HCT116 (cell line): ENCODE measurements around the gene BORCS5. TPM values are rescaled to one million over a fixed set of nuclear protein-coding genes. Genes with fewer than 3 reads are reported as not detected.

ENCODE experiments used
- ATAC-seq: fragments of 200-7000 bp; cut with Tn5 transposase; 2 replicates; pipeline ENCODE4 v1.9.1; 2020; ENCODE audit warnings: mild to moderate bottlenecking, moderate library complexity
- BruUV-seq: library from RNA; stranded (reverse); fragments of 400-500 nt; replicated peaks from 2 replicates; lab custom pipeline; 2021; lab: Mats Ljungman, UMichigan
- CTCF ChIA-PET: fragments of 300-600 bp; sonication (Branson Sonifier 250); formaldehyde crosslinking; loops from one replicate; lab custom pipeline; 2021; ENCODE audit warnings: antibody characterized with exemption; lab: Charles Lee
- POLR2A ChIA-PET: fragments of 300-600, 350-600 bp; sonication (Branson Sonifier 250); formaldehyde crosslinking; loops from one replicate; lab custom pipeline; 2021; ENCODE audit warnings: antibody characterized with exemption; lab: Charles Lee
- RAD21 ChIA-PET, 2 experiments: fragments of 300-600 bp; sonication (Branson Sonifier 250); formaldehyde crosslinking; loops; one replicate each; lab custom pipeline; 2023; ENCODE audit warnings: low total read pairs in 2 of 2; ENCODE audit not compliant: uncharacterized antibody in 2 of 2, unreplicated experiment in 2 of 2, low non-redundant PET in 1 of 2; lab: Charles Lee
- DNase-seq: peaks from one replicate; pipeline ENCODE4 v3.0.0-alpha.2; 2010; ENCODE audit warnings: low read depth, low spot score
- H2AFZ ChIP-seq: fragments of 200-600 bp; shearing (Covaris generic), sonication (generic); 2 replicates; pipeline ENCODE4 v1.6.1; 2017; ENCODE audit warnings: low read depth, mixed run types, mixed read lengths, antibody characterized with exemption, low read length; ENCODE audit not compliant: poor library complexity, severe bottlenecking
- H3K27ac ChIP-seq: 2 replicates; pipeline ENCODE4 v1.5.1; 2012; ENCODE audit warnings: low read depth, low read length
- H3K27me3 ChIP-seq: fragments of 200-600 bp; sonication (generic); 2 replicates; pipeline ENCODE4 v1.6.1; 2016; ENCODE audit warnings: mixed run types, low read length, mixed read lengths; ENCODE audit not compliant: insufficient read depth
- H3K36me3 ChIP-seq, 2 experiments: fragments of 200-500 bp in 1 of 2; fragments of 200-600 bp in 1 of 2; sonication (Bioruptor generic) in 1 of 2; sonication (generic) in 1 of 2; 2 replicates each; pipeline versions ENCODE4 v1.5.1 to v1.6.1; 2014 to 2016; ENCODE audit warnings: low read length in 2 of 2, inconsistent platforms in 1 of 2, mixed read lengths in 1 of 2, mixed run types in 1 of 2; ENCODE audit not compliant: insufficient read depth in 2 of 2, control insufficient read depth in 1 of 2
- H3K4me1 ChIP-seq, 2 experiments: fragments of 200-600 bp in 1 of 2; sonication (generic) in 1 of 2; 2 replicates each; pipeline versions ENCODE4 v1.5.1 to v1.6.1; 2012 to 2017; ENCODE audit warnings: low read length in 2 of 2, inconsistent platforms in 1 of 2, mild to moderate bottlenecking in 1 of 2, mixed read lengths in 1 of 2, mixed run types in 1 of 2, moderate library complexity in 1 of 2; ENCODE audit not compliant: insufficient read depth in 2 of 2, control insufficient read depth in 1 of 2
- H3K4me2 ChIP-seq: fragments of 200-600 bp; sonication (generic); 2 replicates; pipeline ENCODE4 v1.6.1; 2017; ENCODE audit warnings: mixed run types, low read length, mixed read lengths
- H3K4me3 ChIP-seq, 2 experiments: fragments of 200-600 bp in 1 of 2; sonication (generic) in 1 of 2; replicated peaks in 1 of 2; 2 replicates each; pipeline ENCODE4 v1.5.1; 2011 to 2016; ENCODE audit warnings: low read length in 2 of 2, control low read depth in 1 of 2, low read depth in 1 of 2, mild to moderate bottlenecking in 1 of 2, mixed read lengths in 1 of 2, mixed run types in 1 of 2
- H3K79me2 ChIP-seq: fragments of 200-600 bp; sonication (generic); 2 replicates; pipeline ENCODE4 v1.6.1; 2017; ENCODE audit warnings: mild to moderate bottlenecking, mixed run types, low read length, moderate library complexity, mixed read lengths; ENCODE audit not compliant: insufficient read depth
- H3K9ac ChIP-seq: fragments of 200-600 bp; sonication (generic); 2 replicates; pipeline ENCODE4 v1.6.1; 2016; ENCODE audit warnings: low read length, mixed read lengths
- H3K9me2 ChIP-seq: fragments of 200-600 bp; sonication (generic), shearing (Covaris generic); 2 replicates; pipeline ENCODE4 v1.6.1; 2017; ENCODE audit warnings: mixed run types, mild to moderate bottlenecking, moderate library complexity; ENCODE audit not compliant: insufficient read depth
- H3K9me3 ChIP-seq, 2 experiments: fragments of 200-500 bp in 1 of 2; fragments of 200-600 bp in 1 of 2; sonication (Bioruptor generic) in 1 of 2; sonication (generic) in 1 of 2; 2 replicates each; pipeline ENCODE4 v1.6.1; 2014 to 2017; ENCODE audit warnings: low read length in 2 of 2, mixed read lengths in 2 of 2, inconsistent platforms in 1 of 2, low read depth in 1 of 2, mild to moderate bottlenecking in 1 of 2, mixed run types in 1 of 2, moderate library complexity in 1 of 2; ENCODE audit not compliant: control insufficient read depth in 1 of 2, insufficient read depth in 1 of 2
- H4K20me1 ChIP-seq: fragments of 200-600 bp; sonication (generic), shearing (Covaris generic); 2 replicates; pipeline ENCODE4 v1.6.1; 2017; ENCODE audit warnings: mixed run types, mild to moderate bottlenecking, moderate library complexity; ENCODE audit not compliant: insufficient read depth
- CEBPB ChIP-seq: IDR thresholded peaks from 2 replicates; pipeline ENCODE4 v1.6.1; 2012; ENCODE audit warnings: low read depth
- EGR1 ChIP-seq: IDR thresholded peaks from 2 replicates; pipeline ENCODE4 v1.6.1; 2012; ENCODE audit warnings: low read depth
- EZH2phosphoT487 ChIP-seq: fragments of 200-600 bp; IDR thresholded peaks from 2 replicates; pipeline ENCODE4 v1.6.1; 2018; ENCODE audit warnings: antibody characterized with exemption, borderline replicate concordance
- FOSL1 ChIP-seq: IDR thresholded peaks from 2 replicates; pipeline ENCODE4 v1.6.1; 2012; ENCODE audit warnings: low read depth
- POLR2A ChIP-seq: IDR thresholded peaks from 2 replicates; pipeline ENCODE4 v1.7.0; 2011; ENCODE audit warnings: borderline replicate concordance; ENCODE audit not compliant: insufficient read depth, insufficient read length; ENCODE audit errors: extremely low read depth
- POLR2AphosphoS5 ChIP-seq: IDR thresholded peaks from 2 replicates; pipeline ENCODE4 v1.6.1; 2011; ENCODE audit warnings: mild to moderate bottlenecking, low read depth, low read length, moderate library complexity
- SP1 ChIP-seq: IDR thresholded peaks from 2 replicates; pipeline ENCODE4 v1.6.1; 2012; ENCODE audit warnings: low read depth
- intact Hi-C: fragments of 100-400 bp; cut with micrococcal nuclease; formaldehyde crosslinking; loops from 2 replicates; pipeline ENCODE4 v1.10.0; 2022
- total RNA-seq: library from RNA; stranded (reverse); gene quantifications from one replicate; pipeline ENCODE4 v1.2.1, GENCODE V29; 2021; ENCODE audit not compliant: unreplicated experiment
- TF ChIP-seq, protein P1 (sequence below): IDR thresholded peaks from 2 replicates; pipeline ENCODE4 v1.6.1; 2012; ENCODE audit warnings: low read depth
- TF ChIP-seq, protein P2 (sequence below), 3 experiments: fragments of 200-600 bp in 1 of 3; sonication (generic) in 1 of 3; IDR thresholded peaks in 2 of 3; conservative IDR thresholded peaks in 1 of 3; 2 replicates each; pipeline ENCODE4 v1.5.1; 2012 to 2017; ENCODE audit warnings: low read depth in 2 of 3, low read length in 2 of 3, antibody characterized with exemption in 1 of 3, borderline replicate concordance in 1 of 3, control low read depth in 1 of 3, mild to moderate bottlenecking in 1 of 3, mixed read lengths in 1 of 3, mixed run types in 1 of 3, moderate library complexity in 1 of 3; ENCODE audit not compliant: insufficient read depth in 1 of 3

The BORCS5 gene
- total RNA-seq, 1 experiment from 2014 or later: 8.7 TPM

DNA sequence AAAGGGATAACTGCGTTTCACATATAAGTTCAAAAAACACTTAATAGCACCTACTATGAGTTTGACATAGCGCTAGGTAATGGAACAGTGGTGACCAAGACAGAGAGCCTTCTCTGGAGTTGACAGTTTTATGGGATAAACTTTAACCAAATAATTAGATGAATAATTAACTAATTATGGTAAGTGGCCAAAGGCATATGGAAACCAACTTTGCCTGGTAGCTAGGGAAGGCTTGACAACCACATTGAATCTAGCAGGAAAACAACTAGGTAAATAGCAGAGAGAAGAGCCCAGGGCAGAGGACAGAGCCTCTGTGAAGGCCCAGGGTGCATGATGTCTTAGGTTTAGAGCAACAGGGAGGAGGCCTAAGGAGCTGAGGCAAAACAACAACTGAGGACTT lies 153.7 kb downstream of the BORCS5 start:
- BruUV-seq: no TSS peak
- POLR2A ChIA-PET: no interaction called here
- no peak for DNase-seq

More for the DNA sequence above, 153.7 kb downstream of the BORCS5 start:
- ChIA-PET RAD21 (no interaction called here), CTCF (no interaction called here)
- Histone ChIP-seq H3K27ac (no peak overlapping the region), H3K4me1 (0 out of 4 replicates have a peak, but pooled peaks cover 0 to 4% of the 10 kb centered on the region in 2 experiments), H3K36me3 (no peaks in the 10 kb centered on the region), H3K27me3 (no peaks in the 10 kb centered on the region), H3K9me3 (no peaks in the 10 kb centered on the region), H2AFZ (no peak overlapping the region), H3K79me2 (no peaks in the 10 kb centered on the region; the same call in 1 of the 2 replicates), H3K4me2 (no peak overlapping the region), H4K20me1 (no peaks in the 10 kb centered on the region)
- no peak for ATAC-seq
- TF ChIP-seq POLR2A (no peak), EGR1 (no peak), POLR2AphosphoS5 (no peak), FOSL1 (no peak), CEBPB (no peak), SP1 (no peak), EZH2phosphoT487 (no peak)
- TF ChIP-seq, protein P1, sequence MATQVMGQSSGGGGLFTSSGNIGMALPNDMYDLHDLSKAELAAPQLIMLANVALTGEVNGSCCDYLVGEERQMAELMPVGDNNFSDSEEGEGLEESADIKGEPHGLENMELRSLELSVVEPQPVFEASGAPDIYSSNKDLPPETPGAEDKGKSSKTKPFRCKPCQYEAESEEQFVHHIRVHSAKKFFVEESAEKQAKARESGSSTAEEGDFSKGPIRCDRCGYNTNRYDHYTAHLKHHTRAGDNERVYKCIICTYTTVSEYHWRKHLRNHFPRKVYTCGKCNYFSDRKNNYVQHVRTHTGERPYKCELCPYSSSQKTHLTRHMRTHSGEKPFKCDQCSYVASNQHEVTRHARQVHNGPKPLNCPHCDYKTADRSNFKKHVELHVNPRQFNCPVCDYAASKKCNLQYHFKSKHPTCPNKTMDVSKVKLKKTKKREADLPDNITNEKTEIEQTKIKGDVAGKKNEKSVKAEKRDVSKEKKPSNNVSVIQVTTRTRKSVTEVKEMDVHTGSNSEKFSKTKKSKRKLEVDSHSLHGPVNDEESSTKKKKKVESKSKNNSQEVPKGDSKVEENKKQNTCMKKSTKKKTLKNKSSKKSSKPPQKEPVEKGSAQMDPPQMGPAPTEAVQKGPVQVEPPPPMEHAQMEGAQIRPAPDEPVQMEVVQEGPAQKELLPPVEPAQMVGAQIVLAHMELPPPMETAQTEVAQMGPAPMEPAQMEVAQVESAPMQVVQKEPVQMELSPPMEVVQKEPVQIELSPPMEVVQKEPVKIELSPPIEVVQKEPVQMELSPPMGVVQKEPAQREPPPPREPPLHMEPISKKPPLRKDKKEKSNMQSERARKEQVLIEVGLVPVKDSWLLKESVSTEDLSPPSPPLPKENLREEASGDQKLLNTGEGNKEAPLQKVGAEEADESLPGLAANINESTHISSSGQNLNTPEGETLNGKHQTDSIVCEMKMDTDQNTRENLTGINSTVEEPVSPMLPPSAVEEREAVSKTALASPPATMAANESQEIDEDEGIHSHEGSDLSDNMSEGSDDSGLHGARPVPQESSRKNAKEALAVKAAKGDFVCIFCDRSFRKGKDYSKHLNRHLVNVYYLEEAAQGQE: no peak
- TF ChIP-seq, protein P2, sequence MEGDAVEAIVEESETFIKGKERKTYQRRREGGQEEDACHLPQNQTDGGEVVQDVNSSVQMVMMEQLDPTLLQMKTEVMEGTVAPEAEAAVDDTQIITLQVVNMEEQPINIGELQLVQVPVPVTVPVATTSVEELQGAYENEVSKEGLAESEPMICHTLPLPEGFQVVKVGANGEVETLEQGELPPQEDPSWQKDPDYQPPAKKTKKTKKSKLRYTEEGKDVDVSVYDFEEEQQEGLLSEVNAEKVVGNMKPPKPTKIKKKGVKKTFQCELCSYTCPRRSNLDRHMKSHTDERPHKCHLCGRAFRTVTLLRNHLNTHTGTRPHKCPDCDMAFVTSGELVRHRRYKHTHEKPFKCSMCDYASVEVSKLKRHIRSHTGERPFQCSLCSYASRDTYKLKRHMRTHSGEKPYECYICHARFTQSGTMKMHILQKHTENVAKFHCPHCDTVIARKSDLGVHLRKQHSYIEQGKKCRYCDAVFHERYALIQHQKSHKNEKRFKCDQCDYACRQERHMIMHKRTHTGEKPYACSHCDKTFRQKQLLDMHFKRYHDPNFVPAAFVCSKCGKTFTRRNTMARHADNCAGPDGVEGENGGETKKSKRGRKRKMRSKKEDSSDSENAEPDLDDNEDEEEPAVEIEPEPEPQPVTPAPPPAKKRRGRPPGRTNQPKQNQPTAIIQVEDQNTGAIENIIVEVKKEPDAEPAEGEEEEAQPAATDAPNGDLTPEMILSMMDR (IDR thresholded peaks at IDR 0.05 in 2 of 3, conservative IDR thresholded peaks at IDR 0.05 in 1 of 3; ENCODE audit: borderline replicate concordance in 1 of 3, insufficient read depth in 1 of 3, low read depth in 2 of 3, low read length in 2 of 3): no peak
- TF ChIP-seq, all 23 proteins: peak for 0
- Histone ChIP-seq H3K4me3 (no peak overlapping the region), H3K9me2 (no peaks in the 10 kb centered on the region), H3K9ac (no peak overlapping the region)
- intact Hi-C loops: no loop called here
